Caco-2 (cell line): Measurements from ENCODE around the gene ANXA5. TPM values are rescaled to one million over a fixed set of nuclear protein-coding genes. Genes with fewer than 3 reads are reported as not detected.

ENCODE experiments used
- BruUV-seq: library from RNA; stranded (reverse); fragments of 400-500 nt; replicated peaks from 2 replicates; lab custom pipeline; 2021; lab: Mats Ljungman, UMichigan
- CTCF ChIA-PET: fragments of 300-600 bp; sonication (Branson Sonifier 250); formaldehyde crosslinking; loops from one replicate; lab custom pipeline; 2022; ENCODE audit warnings: antibody characterized with exemption; lab: Charles Lee
- POLR2A ChIA-PET: fragments of 300-600 bp; sonication (Branson Sonifier 250); formaldehyde crosslinking; loops from one replicate; lab custom pipeline; 2022; ENCODE audit warnings: antibody characterized with exemption; lab: Charles Lee
- DNase-seq, 2 experiments: peaks; one replicate each; pipeline versions ENCODE4 v3.0.0 to v3.0.0-alpha.2; 2020 to 2022
- H3K27me3 ChIP-seq: replicated peaks from 2 replicates; pipeline ENCODE4 v1.6.0; 2011; ENCODE audit warnings: low read length; ENCODE audit not compliant: control insufficient read depth, insufficient read depth
- H3K36me3 ChIP-seq: 2 replicates; pipeline ENCODE4 v1.5.1; 2011; ENCODE audit warnings: low read length; ENCODE audit not compliant: control insufficient read depth, insufficient read depth
- H3K4me1 ChIP-seq: fragments of 250-450 bp; sonication (Bioruptor Pico); 2 replicates; pipeline ENCODE4 v1.5.1; 2020; ENCODE audit warnings: mild to moderate bottlenecking
- H3K4me3 ChIP-seq: 2 replicates; pipeline ENCODE4 v1.5.1; 2011; ENCODE audit warnings: low read depth, mild to moderate bottlenecking, control low read depth, low read length
- H3K9me3 ChIP-seq: fragments of 250-450 bp; sonication (Bioruptor Pico); 2 replicates; pipeline ENCODE4 v1.5.1; 2020; ENCODE audit warnings: mild to moderate bottlenecking, moderate library complexity
- H3K27ac Mint-ChIP-seq: one replicate; pipeline ENCODE4 v1.8.0; 2022; ENCODE audit warnings: mixed read lengths; ENCODE audit not compliant: unreplicated experiment
- H3K27me3 Mint-ChIP-seq: one replicate; pipeline ENCODE4 v1.8.0; 2022; ENCODE audit warnings: mixed read lengths; ENCODE audit not compliant: insufficient read depth, unreplicated experiment
- H3K36me3 Mint-ChIP-seq: one replicate; pipeline ENCODE4 v1.8.0; 2022; ENCODE audit warnings: mild to moderate bottlenecking, mixed read lengths; ENCODE audit not compliant: insufficient read depth, unreplicated experiment
- H3K4me1 Mint-ChIP-seq: one replicate; pipeline ENCODE4 v1.8.0; 2022; ENCODE audit warnings: low read depth, mixed read lengths; ENCODE audit not compliant: unreplicated experiment
- H3K4me3 Mint-ChIP-seq: one replicate; pipeline ENCODE4 v1.8.0; 2022; ENCODE audit warnings: mild to moderate bottlenecking, moderate library complexity, mixed read lengths; ENCODE audit not compliant: unreplicated experiment
- H3K9me3 Mint-ChIP-seq: one replicate; pipeline ENCODE4 v1.8.0; 2022; ENCODE audit warnings: mixed read lengths; ENCODE audit not compliant: unreplicated experiment
- intact Hi-C: fragments of 100-400 bp; cut with micrococcal nuclease; formaldehyde crosslinking; loops from one replicate; pipeline ENCODE4 v1.10.0; 2022; ENCODE audit not compliant: unreplicated experiment
- total RNA-seq: library from RNA; stranded (reverse); gene quantifications from 2 replicates; pipeline ENCODE4 v1.2.3, GENCODE V29; 2022
- TF ChIP-seq, protein P1 (sequence below), 2 experiments: fragments of 200-600 bp in 1 of 2; IDR thresholded peaks; 1 replicate in 1 of 2; 2 replicates in 1 of 2; pipeline versions ENCODE4 v1.5.1 to v1.8.0; 2011 to 2022; ENCODE audit warnings: antibody characterized with exemption in 1 of 2, control low read depth in 1 of 2, inconsistent platforms in 1 of 2, low read depth in 1 of 2, low read length in 1 of 2, mild to moderate bottlenecking in 1 of 2, moderate library complexity in 1 of 2; ENCODE audit not compliant: insufficient read depth in 1 of 2, severe bottlenecking in 1 of 2, unreplicated experiment in 1 of 2

Gene ANXA5
- total RNA-seq, 1 experiment from 2014 or later: 359 TPM

DNA sequence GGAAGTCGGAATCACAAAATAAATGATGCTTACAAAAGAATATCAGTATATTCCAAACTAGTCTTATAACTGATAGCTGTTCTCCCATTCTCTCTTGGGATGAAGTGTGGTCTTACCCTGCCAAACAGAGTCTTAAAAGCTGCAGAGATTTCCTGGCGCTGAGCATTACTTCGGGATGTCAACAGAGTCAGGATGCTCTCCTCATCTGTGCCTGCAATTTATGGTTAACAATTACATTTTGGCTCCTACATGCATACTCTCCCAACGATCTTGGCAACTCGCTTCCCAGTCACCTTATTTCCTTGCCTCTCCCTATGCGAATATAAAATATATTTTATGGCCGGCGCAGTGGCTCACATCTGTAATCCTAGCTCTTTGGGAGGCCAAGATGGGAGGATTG is 12.2 kb downstream of the ANXA5 start:
- H3K9me3 ChIP-seq: no peaks in the 10 kb centered on the region
- DNase-seq: no peak
- H3K36me3 Mint-ChIP-seq: peaks cover 25% of the 10 kb centered on the region
- H3K9me3 Mint-ChIP-seq: no peaks in the 10 kb centered on the region
- intact Hi-C loops: no loop called here
- no peak overlapping the region for H3K27ac Mint-ChIP-seq
- H3K4me1 ChIP-seq: peaks cover 10% of the 10 kb centered on the region
- no peaks in the 10 kb centered on the region for H3K27me3 Mint-ChIP-seq
- H3K36me3 ChIP-seq: peaks cover 2% of the 10 kb centered on the region
- H3K4me3 Mint-ChIP-seq: no peak overlapping the region
- ChIA-PET POLR2A (no interaction called here), CTCF (no interaction called here)
- H3K4me1 Mint-ChIP-seq: peaks cover 17% of the 10 kb centered on the region
- TF ChIP-seq, protein P1, sequence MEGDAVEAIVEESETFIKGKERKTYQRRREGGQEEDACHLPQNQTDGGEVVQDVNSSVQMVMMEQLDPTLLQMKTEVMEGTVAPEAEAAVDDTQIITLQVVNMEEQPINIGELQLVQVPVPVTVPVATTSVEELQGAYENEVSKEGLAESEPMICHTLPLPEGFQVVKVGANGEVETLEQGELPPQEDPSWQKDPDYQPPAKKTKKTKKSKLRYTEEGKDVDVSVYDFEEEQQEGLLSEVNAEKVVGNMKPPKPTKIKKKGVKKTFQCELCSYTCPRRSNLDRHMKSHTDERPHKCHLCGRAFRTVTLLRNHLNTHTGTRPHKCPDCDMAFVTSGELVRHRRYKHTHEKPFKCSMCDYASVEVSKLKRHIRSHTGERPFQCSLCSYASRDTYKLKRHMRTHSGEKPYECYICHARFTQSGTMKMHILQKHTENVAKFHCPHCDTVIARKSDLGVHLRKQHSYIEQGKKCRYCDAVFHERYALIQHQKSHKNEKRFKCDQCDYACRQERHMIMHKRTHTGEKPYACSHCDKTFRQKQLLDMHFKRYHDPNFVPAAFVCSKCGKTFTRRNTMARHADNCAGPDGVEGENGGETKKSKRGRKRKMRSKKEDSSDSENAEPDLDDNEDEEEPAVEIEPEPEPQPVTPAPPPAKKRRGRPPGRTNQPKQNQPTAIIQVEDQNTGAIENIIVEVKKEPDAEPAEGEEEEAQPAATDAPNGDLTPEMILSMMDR (IDR thresholded peaks at IDR 0.05; ENCODE audit: insufficient read depth in 1 of 2, low read depth in 1 of 2, low read length in 1 of 2, severe bottlenecking in 1 of 2, unreplicated experiment in 1 of 2): no peak
- no TSS peak for BruUV-seq
- no peaks in the 10 kb centered on the region for H3K27me3 ChIP-seq
- H3K4me3 ChIP-seq: no peak overlapping the region

DNA sequence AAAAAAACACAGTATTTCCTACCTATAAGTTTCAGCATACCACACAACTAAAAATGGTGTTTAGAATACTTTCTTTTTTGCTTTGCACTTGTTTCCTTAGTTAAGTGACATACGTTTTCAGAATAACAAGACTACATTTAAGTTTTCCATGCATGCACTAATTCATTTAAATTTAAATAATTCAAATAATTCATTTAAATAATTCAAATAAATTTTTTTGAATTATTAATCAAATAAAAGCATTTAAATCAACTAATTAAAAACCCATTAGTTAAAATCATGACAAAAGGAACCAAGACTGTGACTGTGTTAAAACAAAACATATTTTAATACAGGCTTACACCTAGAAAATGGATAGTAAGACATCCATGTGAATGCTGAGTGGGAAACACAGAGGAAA is 12.8 kb downstream of the ANXA5 start:
- TF ChIP-seq, protein P1 (IDR thresholded peaks at IDR 0.05; ENCODE audit: insufficient read depth in 1 of 2, low read depth in 1 of 2, low read length in 1 of 2, severe bottlenecking in 1 of 2, unreplicated experiment in 1 of 2): no peak
- POLR2A ChIA-PET: no interaction called here
- Mint-ChIP-seq H3K4me3 (no peak overlapping the region), H3K4me1 (peaks cover 22% of the 10 kb centered on the region), H3K27ac (no peak overlapping the region), H3K36me3 (peaks cover 30% of the 10 kb centered on the region), H3K27me3 (no peaks in the 10 kb centered on the region), H3K9me3 (no peaks in the 10 kb centered on the region)
- BruUV-seq: no TSS peak
- H3K36me3 ChIP-seq: peaks cover 3% of the 10 kb centered on the region
- intact Hi-C loops: no loop called here
- H3K27me3 ChIP-seq: no peaks in the 10 kb centered on the region
- no peaks in the 10 kb centered on the region for H3K9me3 ChIP-seq
- H3K4me3 ChIP-seq: no peak overlapping the region
- CTCF ChIA-PET: no interaction called here
- no peak for DNase-seq
- peaks cover 9% of the 10 kb centered on the region for H3K4me1 ChIP-seq

DNA sequence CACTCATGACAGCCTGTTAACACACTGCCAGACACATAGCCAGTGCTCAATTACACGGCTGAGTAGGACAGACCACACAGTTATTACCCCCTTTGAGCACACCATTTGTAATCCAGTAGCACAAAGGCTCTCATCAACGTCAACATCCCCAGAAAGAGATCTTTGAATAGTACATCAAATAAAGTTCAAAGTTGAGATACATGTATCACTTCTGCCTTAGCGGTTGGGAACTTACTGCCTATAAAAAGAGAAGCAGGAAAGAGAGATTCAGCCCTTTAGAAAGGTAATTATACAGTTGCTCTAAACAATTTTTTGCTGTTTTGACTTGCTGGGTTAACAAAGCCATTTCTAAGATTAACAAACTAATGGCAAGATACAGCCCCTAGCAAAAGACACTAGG is 16.2 kb downstream of the ANXA5 start:
- ChIA-PET CTCF (no interaction called here), POLR2A (no interaction called here)
- Histone ChIP-seq H3K27me3 (no peaks in the 10 kb centered on the region), H3K4me1 (peaks cover 37% of the 10 kb centered on the region), H3K9me3 (no peaks in the 10 kb centered on the region), H3K36me3 (peaks cover 2% of the 10 kb centered on the region), H3K4me3 (no peak overlapping the region)
- intact Hi-C loops: no loop called here
- H3K36me3 Mint-ChIP-seq: peaks cover 51% of the 10 kb centered on the region
- BruUV-seq: no TSS peak
- no peaks in the 10 kb centered on the region for H3K9me3 Mint-ChIP-seq
- H3K27ac Mint-ChIP-seq: no peak overlapping the region
- no peaks in the 10 kb centered on the region for H3K27me3 Mint-ChIP-seq
- no peak overlapping the region for H3K4me3 Mint-ChIP-seq
- TF ChIP-seq, protein P1 (IDR thresholded peaks at IDR 0.05; ENCODE audit: insufficient read depth in 1 of 2, low read depth in 1 of 2, low read length in 1 of 2, severe bottlenecking in 1 of 2, unreplicated experiment in 1 of 2): no peak
- H3K4me1 Mint-ChIP-seq: peaks cover 31% of the 10 kb centered on the region
- no peak for DNase-seq
